Mesenchymal stem cell (in vitro differentiated cells and primary cell): ENCODE data around the gene FCHSD2.

Source experiments
- DNase-seq: peaks from one replicate; pipeline ENCODE4 v3.0.0-alpha.2; 2013
- H2AFZ ChIP-seq: one replicate; pipeline ENCODE4 v1.6.1; 2013; ENCODE audit warnings: low read depth, mild to moderate bottlenecking, control low read depth, inconsistent platforms, low read length, moderate library complexity
- H2AK5ac ChIP-seq: 2 replicates; pipeline ENCODE4 v1.6.1; 2013; ENCODE audit warnings: low read length, moderate library complexity, mild to moderate bottlenecking, inconsistent platforms; ENCODE audit not compliant: severe bottlenecking
- H2BK120ac ChIP-seq: one replicate; pipeline ENCODE4 v1.6.1; 2013; ENCODE audit warnings: low read depth, mild to moderate bottlenecking, inconsistent platforms, low read length, moderate library complexity
- H2BK12ac ChIP-seq, 2 experiments: one replicate each; pipeline ENCODE4 v1.6.1; 2013; ENCODE audit warnings: inconsistent platforms in 2 of 2, low read length in 2 of 2, mild to moderate bottlenecking in 2 of 2, moderate library complexity in 2 of 2, control low read depth in 1 of 2
- H2BK15ac ChIP-seq: one replicate; pipeline ENCODE4 v1.6.1; 2013; ENCODE audit warnings: mild to moderate bottlenecking, low read depth, inconsistent platforms; ENCODE audit not compliant: poor library complexity, severe bottlenecking
- H2BK5ac ChIP-seq: 2 replicates; pipeline ENCODE4 v1.6.1; 2013; ENCODE audit warnings: low read depth, mild to moderate bottlenecking, low read length, control low read depth, inconsistent platforms; ENCODE audit not compliant: poor library complexity, severe bottlenecking
- H3K14ac ChIP-seq, 2 experiments: one replicate each; pipeline ENCODE4 v1.6.1; 2013; ENCODE audit warnings: inconsistent platforms in 2 of 2, low read length in 2 of 2, control low read depth in 1 of 2, mild to moderate bottlenecking in 1 of 2, moderate library complexity in 1 of 2
- H3K18ac ChIP-seq, 2 experiments: one replicate each; pipeline ENCODE4 v1.6.1; 2013; ENCODE audit warnings: inconsistent platforms in 2 of 2, low read length in 2 of 2, control low read depth in 1 of 2, low read depth in 1 of 2, mild to moderate bottlenecking in 1 of 2
- H3K23ac ChIP-seq, 2 experiments: one replicate each; pipeline ENCODE4 v1.6.1; 2013; ENCODE audit warnings: inconsistent platforms in 2 of 2, low read length in 2 of 2, mild to moderate bottlenecking in 2 of 2, moderate library complexity in 2 of 2, control low read depth in 1 of 2
- H3K27ac ChIP-seq: 2 replicates; pipeline ENCODE4 v1.5.1; 2013; ENCODE audit warnings: mild to moderate bottlenecking, moderate library complexity, low read length, control low read depth, inconsistent platforms; ENCODE audit not compliant: poor library complexity, severe bottlenecking
- H3K27me3 ChIP-seq, 2 experiments: 2 replicates each; pipeline versions ENCODE4 v1.6.1 to v1.7.0; 2013; ENCODE audit warnings: low read length in 2 of 2, mild to moderate bottlenecking in 2 of 2, moderate library complexity in 2 of 2, control low read depth in 1 of 2, inconsistent platforms in 1 of 2; ENCODE audit not compliant: control insufficient read depth in 1 of 2, insufficient read depth in 1 of 2
- H3K36me3 ChIP-seq, 2 experiments: 2 replicates each; pipeline versions ENCODE4 v1.6.1 to v1.7.0; 2013; ENCODE audit warnings: low read length in 2 of 2, control low read depth in 1 of 2, inconsistent platforms in 1 of 2, low read depth in 1 of 2, mild to moderate bottlenecking in 1 of 2; ENCODE audit not compliant: insufficient read depth in 2 of 2, control insufficient read depth in 1 of 2
- H3K4ac ChIP-seq, 2 experiments: one replicate each; pipeline ENCODE4 v1.6.1; 2013; ENCODE audit warnings: inconsistent platforms in 2 of 2, low read length in 2 of 2, mild to moderate bottlenecking in 2 of 2, moderate library complexity in 2 of 2, control low read depth in 1 of 2, low read depth in 1 of 2
- H3K4me1 ChIP-seq: 2 replicates; pipeline ENCODE4 v1.6.1; 2013; ENCODE audit warnings: low read depth, low read length, control low read depth; ENCODE audit not compliant: control insufficient read depth, insufficient read depth
- H3K4me2 ChIP-seq: 2 replicates; pipeline ENCODE4 v1.6.1; 2013; ENCODE audit warnings: low read length, mild to moderate bottlenecking, inconsistent platforms; ENCODE audit not compliant: poor library complexity, severe bottlenecking
- H3K4me3 ChIP-seq, 2 experiments: 2 replicates each; pipeline versions ENCODE4 v1.5.1 to v1.7.0; 2013; ENCODE audit warnings: low read length in 2 of 2, mild to moderate bottlenecking in 2 of 2, control low read depth in 1 of 2, low read depth in 1 of 2; ENCODE audit not compliant: insufficient read depth in 1 of 2
- H3K79me1 ChIP-seq: replicated peaks from 2 replicates; pipeline ENCODE4 v1.6.1; 2013; ENCODE audit warnings: mild to moderate bottlenecking, control low read depth, low read length, inconsistent platforms; ENCODE audit not compliant: poor library complexity, severe bottlenecking
- H3K9ac ChIP-seq: 2 replicates; pipeline ENCODE4 v1.7.0; 2013; ENCODE audit warnings: mild to moderate bottlenecking, low read length, moderate library complexity
- H3K9me3 ChIP-seq: 2 replicates; pipeline ENCODE4 v1.7.0; 2013; ENCODE audit warnings: mild to moderate bottlenecking, low read length; ENCODE audit not compliant: control insufficient read depth
- H4K8ac ChIP-seq: one replicate; pipeline ENCODE4 v1.6.1; 2013; ENCODE audit warnings: inconsistent platforms, mild to moderate bottlenecking, low read length, moderate library complexity
- H4K91ac ChIP-seq: one replicate; pipeline ENCODE4 v1.6.1; 2013; ENCODE audit warnings: mild to moderate bottlenecking, low read length, inconsistent platforms
- WGBS: methylation state at CpG from one replicate; pipeline ENCODE4 v1.1.7; 2013; ENCODE audit warnings: mixed read lengths; 5-methylcytosine and 5-hydroxymethylcytosine counted together

Gene FCHSD2

GRCh38 chr11:72937439-72937838 is 204.7 kb downstream of the FCHSD2 start:
- H3K79me1 ChIP-seq, result peaks cover 9% of the 10 kb centered on the region
- H3K9me3 ChIP-seq, result no peaks in the 10 kb centered on the region
- WGBS, result 100% methylated on average over 1 of the region's 4 CpGs
- no peak overlapping the region for H3K9ac ChIP-seq
- H3K27ac ChIP-seq, result no peak overlapping the region
- no peak overlapping the region for H3K4me2 ChIP-seq
- H3K27me3 ChIP-seq, result no peaks in the 10 kb centered on the region
- no peak overlapping the region for H2BK15ac ChIP-seq
- no peak for DNase-seq
- H3K36me3 ChIP-seq, result peaks cover 0 to 3% of the 10 kb centered on the region in 2 experiments
- H4K8ac ChIP-seq, result no peak overlapping the region
- no peak overlapping the region for H3K18ac ChIP-seq
- H4K91ac ChIP-seq, result no peak overlapping the region
- H2AK5ac ChIP-seq, result no peak overlapping the region
- H2BK12ac ChIP-seq, result no peak overlapping the region
- no peak overlapping the region for H3K4me3 ChIP-seq
- H3K23ac ChIP-seq, result no peak overlapping the region
- no peak overlapping the region for H2BK120ac ChIP-seq
- H3K4me1 ChIP-seq, result no peaks in the 10 kb centered on the region
- H2BK5ac ChIP-seq, result no peak overlapping the region
- no peak overlapping the region for H3K4ac ChIP-seq
- H2AFZ ChIP-seq, result no peak overlapping the region
- no peak overlapping the region for H3K14ac ChIP-seq

- H3K18ac ChIP-seq, result no peak overlapping the region
- no peak overlapping the region for H2BK15ac ChIP-seq
- peaks cover 5% of the 10 kb centered on the region for H3K79me1 ChIP-seq
- H4K91ac ChIP-seq, result no peak overlapping the region
- H3K4me2 ChIP-seq, result no peak overlapping the region
- H3K27me3 ChIP-seq, result no peaks in the 10 kb centered on the region
- no peak overlapping the region for H3K9ac ChIP-seq
- H2BK120ac ChIP-seq, result no peak overlapping the region
- no peaks in the 10 kb centered on the region for H3K9me3 ChIP-seq
- no peak overlapping the region for H2AK5ac ChIP-seq
- H3K36me3 ChIP-seq, result no peaks in the 10 kb centered on the region
- no peak overlapping the region for H2AFZ ChIP-seq
- H3K4ac ChIP-seq, result no peak overlapping the region
- H3K23ac ChIP-seq, result no peak overlapping the region
- no peaks in the 10 kb centered on the region for H3K4me1 ChIP-seq
- peak overlapping the region; percentile 31 for H2BK5ac ChIP-seq
- no peak overlapping the region for H4K8ac ChIP-seq
- no peak for DNase-seq
- H3K4me3 ChIP-seq, result no peak overlapping the region
- H2BK12ac ChIP-seq, result no peak overlapping the region
- H3K27ac ChIP-seq, result no peak overlapping the region
- no peak overlapping the region for H3K14ac ChIP-seq
Observed at GRCh38 chr11:72935700-72936099, 206.4 kb downstream of the FCHSD2 start.

- Histone ChIP-seq H3K18ac (no peak overlapping the region), H4K91ac (no peak overlapping the region), H3K27me3 (no peaks in the 10 kb centered on the region), H2BK120ac (no peak overlapping the region), H2AK5ac (no peak overlapping the region), H2BK12ac (no peak overlapping the region), H3K4me2 (no peak overlapping the region), H2AFZ (no peak overlapping the region), H3K9me3 (no peaks in the 10 kb centered on the region), H3K36me3 (no peaks in the 10 kb centered on the region), H2BK15ac (no peak overlapping the region), H4K8ac (no peak overlapping the region), H3K14ac (no peak overlapping the region), H3K23ac (no peak overlapping the region), H3K79me1 (peaks cover 1% of the 10 kb centered on the region), H2BK5ac (no peak overlapping the region), H3K4ac (no peak overlapping the region), H3K4me1 (no peaks in the 10 kb centered on the region), H3K27ac (no peak overlapping the region), H3K4me3 (no peak overlapping the region), H3K9ac (no peak overlapping the region)
- no peak for DNase-seq
- WGBS, result 86% methylated on average over 1 of the region's 1 CpG
Observed at GRCh38 chr11:72932132-72932570, 210.0 kb downstream of the FCHSD2 start.

- H3K79me1 ChIP-seq, result peaks cover 6% of the 10 kb centered on the region
- H3K27me3 ChIP-seq, result no peaks in the 10 kb centered on the region
- H3K14ac ChIP-seq, result no peak overlapping the region
- H3K9ac ChIP-seq, result no peak overlapping the region
- H2AFZ ChIP-seq, result no peak overlapping the region
- H3K18ac ChIP-seq, result no peak overlapping the region
- no peak overlapping the region for H2BK120ac ChIP-seq
- H2BK5ac ChIP-seq, result no peak overlapping the region
- H3K36me3 ChIP-seq, result no peaks in the 10 kb centered on the region
- DNase-seq, result peak; percentile 17
- H4K8ac ChIP-seq, result no peak overlapping the region
- H3K23ac ChIP-seq, result no peak overlapping the region
- no peak overlapping the region for H2BK15ac ChIP-seq
- no peak overlapping the region for H2AK5ac ChIP-seq
- H2BK12ac ChIP-seq, result no peak overlapping the region
- no peak overlapping the region for H3K4me3 ChIP-seq
- no peak overlapping the region for H3K4ac ChIP-seq
- no peak overlapping the region for H3K27ac ChIP-seq
- no peaks in the 10 kb centered on the region for H3K9me3 ChIP-seq
- no peak overlapping the region for H3K4me2 ChIP-seq
- no peaks in the 10 kb centered on the region for H3K4me1 ChIP-seq
- 43% methylated on average over 2 of the region's 2 CpGs for WGBS
- no peak overlapping the region for H4K91ac ChIP-seq
Observed at GRCh38 chr11:72930008-72930407, 212.1 kb downstream of the FCHSD2 start.
